Hepatocyte (in vitro differentiated cells): ENCODE results near the gene GOLGA7B. TPM values are rescaled to one million over a fixed set of nuclear protein-coding genes. Genes with fewer than 3 reads are reported as not detected.

ENCODE experiments used
- DNase-seq: peaks from one replicate; pipeline ENCODE4 v3.0.0-alpha.2; 2016; ENCODE audit warnings: low spot score
- H2AFZ ChIP-seq: fragments of 200-600 bp; sonication (generic); 2 replicates; pipeline ENCODE4 v1.6.0; 2016; ENCODE audit warnings: antibody characterized with exemption, mild to moderate bottlenecking
- H3K27ac ChIP-seq: fragments of 200-600 bp; sonication (generic); 2 replicates; pipeline ENCODE4 v1.5.1; 2016; ENCODE audit warnings: mild to moderate bottlenecking
- H3K27me3 ChIP-seq: fragments of 200-600 bp; sonication (generic); 2 replicates; pipeline ENCODE4 v1.6.1; 2016
- H3K36me3 ChIP-seq: fragments of 200-600 bp; sonication (generic); replicated peaks from 2 replicates; pipeline ENCODE4 v1.5.1; 2016; ENCODE audit warnings: low read depth; ENCODE audit not compliant: insufficient read depth
- H3K4me1 ChIP-seq: fragments of 200-600 bp; sonication (generic); 2 replicates; pipeline ENCODE4 v1.5.1; 2016; ENCODE audit warnings: mild to moderate bottlenecking, moderate library complexity; ENCODE audit not compliant: insufficient read depth
- H3K4me2 ChIP-seq: fragments of 200-600 bp; sonication (generic); 2 replicates; pipeline ENCODE4 v1.6.0; 2016
- H3K4me3 ChIP-seq: fragments of 200-600 bp; sonication (generic); 2 replicates; pipeline ENCODE4 v1.5.1; 2016; ENCODE audit warnings: mild to moderate bottlenecking
- H3K79me2 ChIP-seq: fragments of 200-600 bp; sonication (generic); 2 replicates; pipeline ENCODE4 v1.6.0; 2017; ENCODE audit warnings: mild to moderate bottlenecking
- H3K9me2 ChIP-seq: fragments of 200-600 bp; sonication (generic); replicated peaks from 2 replicates; pipeline ENCODE4 v1.6.0; 2017; ENCODE audit warnings: mild to moderate bottlenecking; ENCODE audit not compliant: insufficient read depth
- H3K9me3 ChIP-seq: fragments of 200-600 bp; sonication (generic); 2 replicates; pipeline ENCODE4 v1.5.1; 2016; ENCODE audit warnings: low read depth, mild to moderate bottlenecking
- H4K20me1 ChIP-seq: fragments of 200-600 bp; sonication (generic); 2 replicates; pipeline ENCODE4 v1.6.0; 2016; ENCODE audit warnings: mild to moderate bottlenecking; ENCODE audit not compliant: insufficient read depth, poor library complexity, severe bottlenecking
- EZH2 ChIP-seq: fragments of 200-600 bp; sonication (generic); IDR thresholded peaks from 2 replicates; pipeline ENCODE4 v1.6.1; 2016; ENCODE audit warnings: antibody characterized with exemption, mild to moderate bottlenecking, borderline replicate concordance
- EZH2phosphoT487 ChIP-seq: fragments of 200-600 bp; sonication (generic); IDR thresholded peaks from one replicate; pipeline ENCODE4 v1.6.1; 2018; ENCODE audit warnings: antibody characterized with exemption, mild to moderate bottlenecking, low read depth, moderate library complexity; ENCODE audit not compliant: unreplicated experiment, severe bottlenecking
- WGBS: methylation state at CpG from one replicate; pipeline ENCODE4 v1.1.6; 2016; ENCODE audit warnings: low lambda C conversion rate; ENCODE audit errors: missing lambda C conversion rate; 5-methylcytosine and 5-hydroxymethylcytosine counted together
- polyA plus RNA-seq: library from polyadenylated mRNA; unstranded; fragments of >200 nt; fragmentation: Nextera tagmentation; extraction: Ambion mirVana; gene quantifications from 2 replicates; pipeline ENCODE4 v1.2.1, GENCODE V29; 2016
- total RNA-seq: library from RNA; depleted of rRNA; stranded (reverse); fragments of >200 nt; gene quantifications from 2 replicates; pipeline ENCODE4 v1.2.3, GENCODE V29; 2014
- TF ChIP-seq, protein P1 (sequence below): fragments of 200-600 bp; sonication (generic); IDR thresholded peaks from 2 replicates; pipeline ENCODE4 v1.5.1; 2016; ENCODE audit warnings: antibody characterized with exemption, mild to moderate bottlenecking; ENCODE audit not compliant: poor library complexity

The GOLGA7B gene
- total and polyA plus RNA-seq, 2 experiments from 2014 or later: 0.15 to 1.5 TPM

DNA sequence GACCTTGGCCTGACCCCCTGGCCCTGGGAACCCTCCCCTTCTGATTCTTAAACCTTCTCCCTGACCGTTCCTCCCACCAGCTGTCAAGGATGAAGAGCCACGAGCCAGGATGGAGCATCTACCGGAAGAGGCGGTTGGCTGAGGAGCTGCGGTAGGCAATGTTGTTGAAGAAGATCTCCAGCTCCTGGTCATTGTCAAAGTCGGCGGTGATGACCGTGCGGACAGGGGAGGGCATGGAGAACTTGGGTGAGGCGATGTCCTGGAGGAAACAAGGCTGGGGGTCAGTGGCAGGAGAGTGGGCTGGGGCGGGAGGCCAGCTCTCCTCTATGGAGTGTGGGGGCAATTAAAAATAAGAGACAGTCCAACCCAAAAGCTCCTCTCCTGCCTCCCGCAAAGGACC, 51.7 kb downstream of the GOLGA7B start:
- no peaks in the 10 kb centered on the region for H3K36me3 ChIP-seq
- no peak overlapping the region for H3K27ac ChIP-seq
- no peaks in the 10 kb centered on the region for H3K9me3 ChIP-seq
- H3K9me2 ChIP-seq: no peaks in the 10 kb centered on the region
- peaks cover 1% of the 10 kb centered on the region for H3K27me3 ChIP-seq
- no peak for TF ChIP-seq EZH2phosphoT487
- TF ChIP-seq, protein P1, sequence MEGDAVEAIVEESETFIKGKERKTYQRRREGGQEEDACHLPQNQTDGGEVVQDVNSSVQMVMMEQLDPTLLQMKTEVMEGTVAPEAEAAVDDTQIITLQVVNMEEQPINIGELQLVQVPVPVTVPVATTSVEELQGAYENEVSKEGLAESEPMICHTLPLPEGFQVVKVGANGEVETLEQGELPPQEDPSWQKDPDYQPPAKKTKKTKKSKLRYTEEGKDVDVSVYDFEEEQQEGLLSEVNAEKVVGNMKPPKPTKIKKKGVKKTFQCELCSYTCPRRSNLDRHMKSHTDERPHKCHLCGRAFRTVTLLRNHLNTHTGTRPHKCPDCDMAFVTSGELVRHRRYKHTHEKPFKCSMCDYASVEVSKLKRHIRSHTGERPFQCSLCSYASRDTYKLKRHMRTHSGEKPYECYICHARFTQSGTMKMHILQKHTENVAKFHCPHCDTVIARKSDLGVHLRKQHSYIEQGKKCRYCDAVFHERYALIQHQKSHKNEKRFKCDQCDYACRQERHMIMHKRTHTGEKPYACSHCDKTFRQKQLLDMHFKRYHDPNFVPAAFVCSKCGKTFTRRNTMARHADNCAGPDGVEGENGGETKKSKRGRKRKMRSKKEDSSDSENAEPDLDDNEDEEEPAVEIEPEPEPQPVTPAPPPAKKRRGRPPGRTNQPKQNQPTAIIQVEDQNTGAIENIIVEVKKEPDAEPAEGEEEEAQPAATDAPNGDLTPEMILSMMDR: no peak
- no peaks in the 10 kb centered on the region for H3K79me2 ChIP-seq
- no peak overlapping the region for H2AFZ ChIP-seq
- no peaks in the 10 kb centered on the region for H4K20me1 ChIP-seq
- no peak overlapping the region for H3K4me2 ChIP-seq
- no peak overlapping the region for H3K4me3 ChIP-seq
- no peak for DNase-seq
- no peaks in the 10 kb centered on the region for H3K4me1 ChIP-seq
- WGBS: 95% methylated on average over 12 of the region's 12 CpGs

DNA sequence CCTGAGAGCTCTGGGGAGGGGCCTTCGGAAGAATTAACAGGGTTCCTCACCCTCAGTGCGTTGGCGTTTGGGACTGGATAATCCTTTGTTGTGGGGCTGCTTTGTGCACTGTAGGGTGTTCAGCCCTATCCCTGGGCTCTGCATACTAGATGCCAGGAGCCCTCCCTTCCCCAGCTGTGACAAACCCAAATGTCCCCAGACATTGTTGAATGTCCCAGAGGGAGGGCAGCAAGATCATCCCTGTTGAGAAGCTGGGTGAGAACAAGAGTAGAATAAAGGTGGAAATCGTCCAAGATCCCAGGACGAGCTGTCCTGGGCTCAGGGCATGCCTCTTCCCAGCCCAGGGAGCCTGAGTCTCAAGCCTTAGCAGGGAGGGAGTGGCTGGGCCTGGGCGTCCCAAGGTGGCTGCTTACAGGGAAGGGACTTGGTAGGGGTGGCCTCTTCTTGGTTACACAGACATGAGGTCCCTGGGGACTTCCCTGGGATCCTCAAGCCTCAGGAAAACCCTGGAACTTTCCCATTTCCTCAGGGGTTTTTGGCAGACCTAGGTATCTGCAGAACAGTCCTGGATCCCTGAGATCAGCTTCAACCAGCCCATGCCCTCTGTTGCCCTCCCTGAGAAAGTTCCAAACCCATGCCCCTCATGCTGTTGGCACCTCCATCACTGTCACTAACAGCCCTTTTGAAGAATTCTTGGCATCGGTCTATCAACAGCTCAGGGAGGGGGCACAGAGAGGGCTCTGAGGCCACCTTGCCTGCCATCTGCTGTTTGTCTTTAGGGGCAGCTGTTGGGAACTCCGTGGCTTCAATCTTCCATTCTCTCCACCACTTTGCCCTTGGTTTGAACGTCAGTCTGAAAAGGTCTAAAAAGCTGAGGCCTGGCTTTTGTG, 53.7 kb downstream of the GOLGA7B start:
- H3K36me3 ChIP-seq: no peaks in the 10 kb centered on the region
- H3K27ac ChIP-seq: no peak overlapping the region
- H4K20me1 ChIP-seq: no peaks in the 10 kb centered on the region
- H3K9me3 ChIP-seq: no peaks in the 10 kb centered on the region
- H2AFZ ChIP-seq: no peak overlapping the region
- no peaks in the 10 kb centered on the region for H3K4me1 ChIP-seq
- H3K79me2 ChIP-seq: no peaks in the 10 kb centered on the region
- 71% methylated on average over 9 of the region's 9 CpGs for WGBS
- no peak for TF ChIP-seq EZH2phosphoT487
- no peak for TF ChIP-seq EZH2
- TF ChIP-seq, protein P1: peak; percentile 3
- no peak for DNase-seq
- no peak overlapping the region for H3K4me2 ChIP-seq
- no peak overlapping the region for H3K4me3 ChIP-seq
- no peaks in the 10 kb centered on the region for H3K9me2 ChIP-seq
- H3K27me3 ChIP-seq: peaks cover 7% of the 10 kb centered on the region

DNA sequence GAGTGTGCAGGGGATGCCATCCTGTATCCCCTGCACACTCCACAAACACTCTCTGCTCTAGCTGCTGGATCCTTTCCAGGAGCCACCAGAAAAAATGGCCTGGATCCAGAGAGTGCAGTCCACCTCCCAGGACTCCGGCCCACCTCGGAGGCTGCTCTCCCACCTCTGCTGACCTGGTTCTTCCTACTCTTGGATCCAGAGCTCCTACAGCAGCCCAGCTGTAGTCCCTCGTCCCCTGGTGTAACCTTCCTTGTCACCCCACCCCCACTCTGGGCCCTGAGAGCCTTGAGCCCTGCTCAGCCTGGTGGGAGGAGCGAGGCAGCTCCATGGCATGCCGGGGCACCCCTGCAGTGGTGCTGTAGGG, 54.4 kb downstream of the GOLGA7B start:
- no peak overlapping the region for H3K4me3 ChIP-seq
- H4K20me1 ChIP-seq: no peaks in the 10 kb centered on the region
- no peaks in the 10 kb centered on the region for H3K9me3 ChIP-seq
- no peaks in the 10 kb centered on the region for H3K79me2 ChIP-seq
- H3K27me3 ChIP-seq: peaks cover 7% of the 10 kb centered on the region
- TF ChIP-seq EZH2phosphoT487: no peak
- TF ChIP-seq, protein P1: no peak
- TF ChIP-seq EZH2: no peak
- no peaks in the 10 kb centered on the region for H3K9me2 ChIP-seq
- H3K36me3 ChIP-seq: no peaks in the 10 kb centered on the region
- H3K4me1 ChIP-seq: no peaks in the 10 kb centered on the region
- WGBS: 56% methylated on average over 5 of the region's 5 CpGs
- no peak for DNase-seq
- no peak overlapping the region for H2AFZ ChIP-seq
- H3K4me2 ChIP-seq: no peak overlapping the region
- H3K27ac ChIP-seq: no peak overlapping the region
